HCT116 (cell line): ENCODE data around the gene TMC1. TPM values are rescaled to one million over a fixed set of nuclear protein-coding genes. Genes with fewer than 3 reads are reported as not detected.

ENCODE experiments used
- ATAC-seq: fragments of 200-7000 bp; cut with Tn5 transposase; 2 replicates; pipeline ENCODE4 v1.9.1; 2020; ENCODE audit warnings: mild to moderate bottlenecking, moderate library complexity
- BruUV-seq: library from RNA; stranded (reverse); fragments of 400-500 nt; replicated peaks from 2 replicates; lab custom pipeline; 2021; lab: Mats Ljungman, UMichigan
- CTCF ChIA-PET: fragments of 300-600 bp; sonication (Branson Sonifier 250); formaldehyde crosslinking; loops from one replicate; lab custom pipeline; 2021; ENCODE audit warnings: antibody characterized with exemption; lab: Charles Lee
- POLR2A ChIA-PET: fragments of 300-600, 350-600 bp; sonication (Branson Sonifier 250); formaldehyde crosslinking; loops from one replicate; lab custom pipeline; 2021; ENCODE audit warnings: antibody characterized with exemption; lab: Charles Lee
- RAD21 ChIA-PET, 2 experiments: fragments of 300-600 bp; sonication (Branson Sonifier 250); formaldehyde crosslinking; loops; one replicate each; lab custom pipeline; 2023; ENCODE audit warnings: low total read pairs in 2 of 2; ENCODE audit not compliant: uncharacterized antibody in 2 of 2, unreplicated experiment in 2 of 2, low non-redundant PET in 1 of 2; lab: Charles Lee
- DNase-seq: peaks from one replicate; pipeline ENCODE4 v3.0.0-alpha.2; 2010; ENCODE audit warnings: low read depth, low spot score
- H2AFZ ChIP-seq: fragments of 200-600 bp; shearing (Covaris generic), sonication (generic); 2 replicates; pipeline ENCODE4 v1.6.1; 2017; ENCODE audit warnings: low read depth, mixed run types, mixed read lengths, antibody characterized with exemption, low read length; ENCODE audit not compliant: poor library complexity, severe bottlenecking
- H3K27ac ChIP-seq: 2 replicates; pipeline ENCODE4 v1.5.1; 2012; ENCODE audit warnings: low read depth, low read length
- H3K27me3 ChIP-seq: fragments of 200-600 bp; sonication (generic); 2 replicates; pipeline ENCODE4 v1.6.1; 2016; ENCODE audit warnings: mixed run types, low read length, mixed read lengths; ENCODE audit not compliant: insufficient read depth
- H3K36me3 ChIP-seq, 2 experiments: fragments of 200-500 bp in 1 of 2; fragments of 200-600 bp in 1 of 2; sonication (Bioruptor generic) in 1 of 2; sonication (generic) in 1 of 2; 2 replicates each; pipeline versions ENCODE4 v1.5.1 to v1.6.1; 2014 to 2016; ENCODE audit warnings: low read length in 2 of 2, inconsistent platforms in 1 of 2, mixed read lengths in 1 of 2, mixed run types in 1 of 2; ENCODE audit not compliant: insufficient read depth in 2 of 2, control insufficient read depth in 1 of 2
- H3K4me1 ChIP-seq, 2 experiments: fragments of 200-600 bp in 1 of 2; sonication (generic) in 1 of 2; 2 replicates each; pipeline versions ENCODE4 v1.5.1 to v1.6.1; 2012 to 2017; ENCODE audit warnings: low read length in 2 of 2, inconsistent platforms in 1 of 2, mild to moderate bottlenecking in 1 of 2, mixed read lengths in 1 of 2, mixed run types in 1 of 2, moderate library complexity in 1 of 2; ENCODE audit not compliant: insufficient read depth in 2 of 2, control insufficient read depth in 1 of 2
- H3K4me2 ChIP-seq: fragments of 200-600 bp; sonication (generic); 2 replicates; pipeline ENCODE4 v1.6.1; 2017; ENCODE audit warnings: mixed run types, low read length, mixed read lengths
- H3K4me3 ChIP-seq, 2 experiments: fragments of 200-600 bp in 1 of 2; sonication (generic) in 1 of 2; replicated peaks in 1 of 2; 2 replicates each; pipeline ENCODE4 v1.5.1; 2011 to 2016; ENCODE audit warnings: low read length in 2 of 2, control low read depth in 1 of 2, low read depth in 1 of 2, mild to moderate bottlenecking in 1 of 2, mixed read lengths in 1 of 2, mixed run types in 1 of 2
- H3K79me2 ChIP-seq: fragments of 200-600 bp; sonication (generic); 2 replicates; pipeline ENCODE4 v1.6.1; 2017; ENCODE audit warnings: mild to moderate bottlenecking, mixed run types, low read length, moderate library complexity, mixed read lengths; ENCODE audit not compliant: insufficient read depth
- H3K9ac ChIP-seq: fragments of 200-600 bp; sonication (generic); 2 replicates; pipeline ENCODE4 v1.6.1; 2016; ENCODE audit warnings: low read length, mixed read lengths
- H3K9me2 ChIP-seq: fragments of 200-600 bp; sonication (generic), shearing (Covaris generic); 2 replicates; pipeline ENCODE4 v1.6.1; 2017; ENCODE audit warnings: mixed run types, mild to moderate bottlenecking, moderate library complexity; ENCODE audit not compliant: insufficient read depth
- H3K9me3 ChIP-seq, 2 experiments: fragments of 200-500 bp in 1 of 2; fragments of 200-600 bp in 1 of 2; sonication (Bioruptor generic) in 1 of 2; sonication (generic) in 1 of 2; 2 replicates each; pipeline ENCODE4 v1.6.1; 2014 to 2017; ENCODE audit warnings: low read length in 2 of 2, mixed read lengths in 2 of 2, inconsistent platforms in 1 of 2, low read depth in 1 of 2, mild to moderate bottlenecking in 1 of 2, mixed run types in 1 of 2, moderate library complexity in 1 of 2; ENCODE audit not compliant: control insufficient read depth in 1 of 2, insufficient read depth in 1 of 2
- H4K20me1 ChIP-seq: fragments of 200-600 bp; sonication (generic), shearing (Covaris generic); 2 replicates; pipeline ENCODE4 v1.6.1; 2017; ENCODE audit warnings: mixed run types, mild to moderate bottlenecking, moderate library complexity; ENCODE audit not compliant: insufficient read depth
- EGR1 ChIP-seq: IDR thresholded peaks from 2 replicates; pipeline ENCODE4 v1.6.1; 2012; ENCODE audit warnings: low read depth
- EZH2phosphoT487 ChIP-seq: fragments of 200-600 bp; IDR thresholded peaks from 2 replicates; pipeline ENCODE4 v1.6.1; 2018; ENCODE audit warnings: antibody characterized with exemption, borderline replicate concordance
- FOSL1 ChIP-seq: IDR thresholded peaks from 2 replicates; pipeline ENCODE4 v1.6.1; 2012; ENCODE audit warnings: low read depth
- RAD21 ChIP-seq: IDR thresholded peaks from 2 replicates; pipeline ENCODE4 v1.6.1; 2012; ENCODE audit warnings: low read depth, mild to moderate bottlenecking
- SP1 ChIP-seq: IDR thresholded peaks from 2 replicates; pipeline ENCODE4 v1.6.1; 2012; ENCODE audit warnings: low read depth
- YY1 ChIP-seq: IDR thresholded peaks from 2 replicates; pipeline ENCODE4 v1.6.1; 2011; ENCODE audit warnings: low read length, low read depth, moderate library complexity, mild to moderate bottlenecking; ENCODE audit not compliant: insufficient replicate concordance; ENCODE audit errors: extremely low read depth
- ZFX ChIP-seq: fragments of 450-650 bp; IDR thresholded peaks from 2 replicates; pipeline ENCODE4 v1.6.1; 2017
- ZNF274 ChIP-seq: fragments of 200-500 bp; sonication (Bioruptor generic); IDR thresholded peaks from 2 replicates; pipeline ENCODE4 v1.6.1; 2014; ENCODE audit warnings: mild to moderate bottlenecking, low read depth, low read length, inconsistent platforms
- intact Hi-C: fragments of 100-400 bp; cut with micrococcal nuclease; formaldehyde crosslinking; loops from 2 replicates; pipeline ENCODE4 v1.10.0; 2022
- total RNA-seq: library from RNA; stranded (reverse); gene quantifications from one replicate; pipeline ENCODE4 v1.2.1, GENCODE V29; 2021; ENCODE audit not compliant: unreplicated experiment
- TF ChIP-seq, protein P1 (sequence below): IDR thresholded peaks from 2 replicates; pipeline ENCODE4 v1.6.1; 2012; ENCODE audit warnings: low read depth
- TF ChIP-seq, protein P2 (sequence below): IDR thresholded peaks from 2 replicates; pipeline ENCODE4 v1.6.1; 2012
- TF ChIP-seq, protein P3 (sequence below): IDR thresholded peaks from 2 replicates; pipeline ENCODE4 v1.6.1; 2011; ENCODE audit warnings: mild to moderate bottlenecking, low read length, moderate library complexity; ENCODE audit not compliant: insufficient replicate concordance; ENCODE audit errors: extremely low read depth

TMC1 gene
- total RNA-seq, 1 experiment from 2014 or later, result 0.57 TPM

DNA sequence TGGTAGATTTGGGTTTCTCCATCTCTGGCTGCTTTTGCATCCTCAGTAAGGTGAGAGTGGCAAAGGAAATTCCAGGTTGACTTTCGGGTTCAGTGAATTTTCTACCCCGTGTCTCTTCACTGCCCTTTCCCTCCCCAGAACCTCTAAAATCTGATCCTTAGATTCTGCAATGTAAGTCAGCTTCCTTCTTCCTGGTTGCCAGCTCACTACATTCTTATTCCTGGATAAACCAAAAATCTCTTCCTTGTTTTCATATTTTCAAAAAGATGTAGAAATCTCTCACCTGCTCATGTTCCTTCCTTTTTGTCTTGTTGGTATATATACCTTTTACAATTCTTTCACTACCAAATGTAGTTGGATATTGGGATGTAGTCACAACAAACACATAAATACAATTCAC lies 145.8 kb downstream of the TMC1 start:
- H3K79me2 ChIP-seq, result no peaks in the 10 kb centered on the region
- no peak overlapping the region for H3K4me3 ChIP-seq
- H3K4me1 ChIP-seq, result no peaks in the 10 kb centered on the region
- ChIA-PET POLR2A (no interaction called here), CTCF (no interaction called here), RAD21 (no interaction called here)
- no peak overlapping the region for H3K9ac ChIP-seq
- no peaks in the 10 kb centered on the region for H3K27me3 ChIP-seq
- intact Hi-C loops, result no loop called here
- no peak for TF ChIP-seq EZH2phosphoT487
- no peak for TF ChIP-seq RAD21
- no peak for TF ChIP-seq EGR1
- TF ChIP-seq, protein P1, sequence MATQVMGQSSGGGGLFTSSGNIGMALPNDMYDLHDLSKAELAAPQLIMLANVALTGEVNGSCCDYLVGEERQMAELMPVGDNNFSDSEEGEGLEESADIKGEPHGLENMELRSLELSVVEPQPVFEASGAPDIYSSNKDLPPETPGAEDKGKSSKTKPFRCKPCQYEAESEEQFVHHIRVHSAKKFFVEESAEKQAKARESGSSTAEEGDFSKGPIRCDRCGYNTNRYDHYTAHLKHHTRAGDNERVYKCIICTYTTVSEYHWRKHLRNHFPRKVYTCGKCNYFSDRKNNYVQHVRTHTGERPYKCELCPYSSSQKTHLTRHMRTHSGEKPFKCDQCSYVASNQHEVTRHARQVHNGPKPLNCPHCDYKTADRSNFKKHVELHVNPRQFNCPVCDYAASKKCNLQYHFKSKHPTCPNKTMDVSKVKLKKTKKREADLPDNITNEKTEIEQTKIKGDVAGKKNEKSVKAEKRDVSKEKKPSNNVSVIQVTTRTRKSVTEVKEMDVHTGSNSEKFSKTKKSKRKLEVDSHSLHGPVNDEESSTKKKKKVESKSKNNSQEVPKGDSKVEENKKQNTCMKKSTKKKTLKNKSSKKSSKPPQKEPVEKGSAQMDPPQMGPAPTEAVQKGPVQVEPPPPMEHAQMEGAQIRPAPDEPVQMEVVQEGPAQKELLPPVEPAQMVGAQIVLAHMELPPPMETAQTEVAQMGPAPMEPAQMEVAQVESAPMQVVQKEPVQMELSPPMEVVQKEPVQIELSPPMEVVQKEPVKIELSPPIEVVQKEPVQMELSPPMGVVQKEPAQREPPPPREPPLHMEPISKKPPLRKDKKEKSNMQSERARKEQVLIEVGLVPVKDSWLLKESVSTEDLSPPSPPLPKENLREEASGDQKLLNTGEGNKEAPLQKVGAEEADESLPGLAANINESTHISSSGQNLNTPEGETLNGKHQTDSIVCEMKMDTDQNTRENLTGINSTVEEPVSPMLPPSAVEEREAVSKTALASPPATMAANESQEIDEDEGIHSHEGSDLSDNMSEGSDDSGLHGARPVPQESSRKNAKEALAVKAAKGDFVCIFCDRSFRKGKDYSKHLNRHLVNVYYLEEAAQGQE, result no peak
- no peak for TF ChIP-seq FOSL1
- TF ChIP-seq SP1, result no peak
- TF ChIP-seq YY1, result no peak
- TF ChIP-seq, protein P2, sequence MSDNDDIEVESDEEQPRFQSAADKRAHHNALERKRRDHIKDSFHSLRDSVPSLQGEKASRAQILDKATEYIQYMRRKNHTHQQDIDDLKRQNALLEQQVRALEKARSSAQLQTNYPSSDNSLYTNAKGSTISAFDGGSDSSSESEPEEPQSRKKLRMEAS, result no peak
- TF ChIP-seq ZFX, result no peak
- no peak for TF ChIP-seq ZNF274
- TF ChIP-seq, protein P3, sequence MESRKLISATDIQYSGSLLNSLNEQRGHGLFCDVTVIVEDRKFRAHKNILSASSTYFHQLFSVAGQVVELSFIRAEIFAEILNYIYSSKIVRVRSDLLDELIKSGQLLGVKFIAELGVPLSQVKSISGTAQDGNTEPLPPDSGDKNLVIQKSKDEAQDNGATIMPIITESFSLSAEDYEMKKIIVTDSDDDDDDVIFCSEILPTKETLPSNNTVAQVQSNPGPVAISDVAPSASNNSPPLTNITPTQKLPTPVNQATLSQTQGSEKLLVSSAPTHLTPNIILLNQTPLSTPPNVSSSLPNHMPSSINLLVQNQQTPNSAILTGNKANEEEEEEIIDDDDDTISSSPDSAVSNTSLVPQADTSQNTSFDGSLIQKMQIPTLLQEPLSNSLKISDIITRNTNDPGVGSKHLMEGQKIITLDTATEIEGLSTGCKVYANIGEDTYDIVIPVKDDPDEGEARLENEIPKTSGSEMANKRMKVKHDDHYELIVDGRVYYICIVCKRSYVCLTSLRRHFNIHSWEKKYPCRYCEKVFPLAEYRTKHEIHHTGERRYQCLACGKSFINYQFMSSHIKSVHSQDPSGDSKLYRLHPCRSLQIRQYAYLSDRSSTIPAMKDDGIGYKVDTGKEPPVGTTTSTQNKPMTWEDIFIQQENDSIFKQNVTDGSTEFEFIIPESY, result no peak
- H3K27ac ChIP-seq, result no peak overlapping the region
- H3K9me3 ChIP-seq, result no peaks in the 10 kb centered on the region
- no peak overlapping the region for H2AFZ ChIP-seq
- no peak overlapping the region for H3K4me2 ChIP-seq
- H3K9me2 ChIP-seq, result no peaks in the 10 kb centered on the region
- DNase-seq, result no peak
- no peaks in the 10 kb centered on the region for H4K20me1 ChIP-seq
- H3K36me3 ChIP-seq, result no peaks in the 10 kb centered on the region
- ATAC-seq, result no peak
- BruUV-seq, result no TSS peak
